Activated CD8-positive, alpha-beta memory T cell treated with anti-CD3 and anti-CD28 coated beads, Interleukin-2, amount 50 U/mL, for 4 hours (primary cell): Measurements from ENCODE around the gene LAMTOR3.

Source experiments
- DNase-seq: peaks from one replicate; pipeline ENCODE4 v3.0.0-alpha.2; 2020

The LAMTOR3 gene

DNA sequence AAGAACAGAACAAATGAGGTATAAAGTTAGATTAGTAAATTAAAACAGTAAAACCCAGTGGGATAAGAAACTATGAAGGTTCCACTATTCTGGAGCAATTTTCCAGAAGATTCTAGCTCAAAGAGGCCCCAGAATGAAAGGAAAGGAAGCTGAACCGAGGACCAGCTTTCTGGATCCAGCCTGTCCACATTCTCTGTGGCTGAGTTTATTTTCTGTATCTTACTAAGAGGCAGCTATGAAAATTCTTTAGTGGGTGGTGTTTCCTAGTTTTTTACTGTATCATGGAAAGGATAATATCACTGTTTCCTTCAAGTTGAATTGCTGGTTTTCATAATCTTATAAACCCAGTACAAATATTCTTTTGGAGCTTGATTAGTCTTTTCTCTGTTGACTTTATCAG, 65.8 kb downstream of the LAMTOR3 start:
- DNase-seq = no peak
